ENCODE measurements around the gene THEMIS. TPM values are rescaled to one million over a fixed set of nuclear protein-coding genes. Genes with fewer than 3 reads are reported as not detected.

Gene THEMIS
- total RNA-seq, 4 donors from 2014 or later, result 0.68 to 1.8 (median 1.4) TPM

- Histone ChIP-seq H3K4me3 (replicated peaks in 1 of 3) (no peak overlapping the region), H3K27me3 (no peaks in the 10 kb centered on the region), H3K9me3 (no peaks in the 10 kb centered on the region), H3K4me1 (no peaks in the 10 kb centered on the region), H3K36me3 (no peaks in the 10 kb centered on the region), H3K27ac (no peak overlapping the region)
- TF ChIP-seq POLR2A (IDR thresholded peaks at IDR 0.05) (no peak), CTCF (IDR thresholded peaks at IDR 0.05) (no peak)
- WGBS, 2 donors, result 90 to 94% methylated on average over 8 of the region's 8 CpGs
- DNase-seq, result no peak
- intact Hi-C loops (cut with DNase I), result no loop called here
Measured at GRCh38 chr6:127902933-127903332, 2.1 kb upstream of the THEMIS start.

- no peaks in the 10 kb centered on the region for H3K4me1 ChIP-seq
- no peak overlapping the region for H3K27ac ChIP-seq
- no peak for TF ChIP-seq CTCF (IDR thresholded peaks at IDR 0.05)
- no peak for TF ChIP-seq POLR2A (IDR thresholded peaks at IDR 0.05)
- no peak for DNase-seq
- no peaks in the 10 kb centered on the region for H3K27me3 ChIP-seq
- no peaks in the 10 kb centered on the region for H3K36me3 ChIP-seq
- intact Hi-C loops (cut with DNase I), result no loop called here
- H3K4me3 ChIP-seq (replicated peaks in 1 of 3), result no peak overlapping the region
- 73 to 90% methylated on average over 2 of the region's 2 CpGs for WGBS, 2 donors
- H3K9me3 ChIP-seq, result no peaks in the 10 kb centered on the region
Measured at GRCh38 chr6:127897484-127897883, 3.4 kb downstream of the THEMIS start.

GRCh38 chr6:127894051-127894450 lies 6.8 kb downstream of the THEMIS start:
- Histone ChIP-seq H3K4me1 (no peaks in the 10 kb centered on the region), H3K9me3 (no peaks in the 10 kb centered on the region), H3K27me3 (no peaks in the 10 kb centered on the region), H3K36me3 (no peaks in the 10 kb centered on the region), H3K4me3 (replicated peaks in 1 of 3) (no peak overlapping the region), H3K27ac (no peak overlapping the region)
- TF ChIP-seq POLR2A (IDR thresholded peaks at IDR 0.05), result no peak
- TF ChIP-seq CTCF (IDR thresholded peaks at IDR 0.05), result no peak
- 60 to 69% methylated on average over 1 of the region's 1 CpG for WGBS, 2 donors
- intact Hi-C loops (cut with DNase I), result no loop called here
- no peak for DNase-seq

- no peak for DNase-seq
- no peak overlapping the region for H3K4me3 ChIP-seq (replicated peaks in 1 of 3)
- no peaks in the 10 kb centered on the region for H3K9me3 ChIP-seq
- H3K27ac ChIP-seq, result no peak overlapping the region
- no peaks in the 10 kb centered on the region for H3K4me1 ChIP-seq
- no peaks in the 10 kb centered on the region for H3K27me3 ChIP-seq
- WGBS, 2 donors, result 80 to 88% methylated on average over 6 of the region's 6 CpGs
- TF ChIP-seq CTCF (IDR thresholded peaks at IDR 0.05), result no peak
- TF ChIP-seq POLR2A (IDR thresholded peaks at IDR 0.05), result no peak
- intact Hi-C loops (cut with DNase I), result no loop called here
- no peaks in the 10 kb centered on the region for H3K36me3 ChIP-seq
Measured at GRCh38 chr6:127893541-127893940, 7.3 kb downstream of the THEMIS start.

- DNase-seq, result no peak
- no peaks in the 10 kb centered on the region for H3K27me3 ChIP-seq
- no peak overlapping the region for H3K27ac ChIP-seq
- no peaks in the 10 kb centered on the region for H3K36me3 ChIP-seq
- intact Hi-C loops (cut with DNase I), result no loop called here
- H3K4me1 ChIP-seq, result no peaks in the 10 kb centered on the region
- TF ChIP-seq CTCF (IDR thresholded peaks at IDR 0.05), result no peak
- no peak for TF ChIP-seq POLR2A (IDR thresholded peaks at IDR 0.05)
- no peaks in the 10 kb centered on the region for H3K9me3 ChIP-seq
- no peak overlapping the region for H3K4me3 ChIP-seq (replicated peaks in 1 of 3)
- 90 to 93% methylated on average over 3 of the region's 3 CpGs for WGBS, 2 donors
Measured at GRCh38 chr6:127891731-127892326, 9.0 kb downstream of the THEMIS start.
